ENCODE data around the gene PACRG. TPM values are rescaled to one million over a fixed set of nuclear protein-coding genes. Genes with fewer than 3 reads are reported as not detected.

PACRG gene
- total and polyA plus RNA-seq, 2 of the 8 experiments (the other 6 are each of a cell fraction or from before 2014, with no cell fraction given): 0.44 to 0.54 TPM

- no peaks in the 10 kb centered on the region for H4K20me1 ChIP-seq (replicated peaks in 1 of 2; ENCODE audit: control insufficient read depth in 1 of 2, insufficient read depth in 2 of 2, low read length in 2 of 2)
- no peaks in the 10 kb centered on the region for H3K79me1 ChIP-seq (ENCODE audit: low read depth, low read length)
- H3K23me2 ChIP-seq (ENCODE audit: low read depth, low read length): no peaks in the 10 kb centered on the region
- H3K14ac ChIP-seq (ENCODE audit: insufficient read length): no peak overlapping the region
- no peak overlapping the region for H3K9ac ChIP-seq (replicated peaks in 1 of 4; ENCODE audit: extremely low read depth in 1 of 4, low read depth in 3 of 4, low read length in 3 of 4)
- no peak overlapping the region for H2AK5ac ChIP-seq (ENCODE audit: low read depth, low read length)
- no peak overlapping the region for H3K4me3 ChIP-seq (ENCODE audit: extremely low read depth in 1 of 4, insufficient read depth in 2 of 4, low read depth in 3 of 4, low read length in 4 of 4)
- H2BK15ac ChIP-seq (ENCODE audit: low read length): no peak overlapping the region
- no peaks in the 10 kb centered on the region for H3K9me3 ChIP-seq (ENCODE audit: insufficient read depth in 2 of 2, low read depth in 1 of 2, low read length in 1 of 2)
- no peak overlapping the region for H2BK120ac ChIP-seq (replicated peaks; ENCODE audit: low read depth, low read length)
- H3K36me3 ChIP-seq (ENCODE audit: control insufficient read depth in 2 of 4, insufficient read depth in 4 of 4, low read length in 3 of 4): no peaks in the 10 kb centered on the region
- H2BK20ac ChIP-seq (ENCODE audit: low read length): no peak overlapping the region
- H3K23ac ChIP-seq (ENCODE audit: insufficient read length): no peak overlapping the region
- FAIRE-seq: no peak
- no peaks in the 10 kb centered on the region for H3K79me2 ChIP-seq (ENCODE audit: control insufficient read depth in 1 of 2, insufficient read depth in 2 of 2, low read length in 2 of 2)
- no peak overlapping the region for H2BK12ac ChIP-seq (ENCODE audit: low read depth, low read length)
- H4K8ac ChIP-seq (ENCODE audit: extremely low read depth, insufficient read depth, low read length): no peak overlapping the region
- CTCF ChIA-PET (ENCODE audit: partially characterized antibody): interaction anchor here (0.8 to 3.0 kb wide), 2 partner anchors 18 to 23 kb away, joined by 4 to 17 read pairs; no protein-coding TSS in a partner anchor
- H3K27ac ChIP-seq (ENCODE audit: low read depth, low read length): no peak overlapping the region
- H4K91ac ChIP-seq (replicated peaks; ENCODE audit: insufficient read length, low read length): no peak overlapping the region
- POLR2A ChIA-PET (ENCODE audit: partially characterized antibody): no interaction called here
- no peak for DNase-seq (ENCODE audit: low read depth in 1 of 2, low spot score in 2 of 2)
- no peak overlapping the region for H2BK5ac ChIP-seq (ENCODE audit: low read depth, low read length)
- no peak overlapping the region for H2AFZ ChIP-seq (ENCODE audit: low read length)
- WGBS, 2 experiments (ENCODE audit: extremely low coverage in 1 of 2, insufficient coverage in 1 of 2, insufficient read length in 1 of 2, insufficient replicate concordance in 2 of 2, low coverage in 1 of 2, low lambda C conversion rate in 2 of 2, missing lambda C conversion rate in 1 of 2): 77% methylated on average over 1 of the region's 1 CpG; no CpG with 5 or more reads in 1 of the 2 experiments
- no peak overlapping the region for H3K18ac ChIP-seq (ENCODE audit: extremely low read depth, low read length)
- H3K4me1 ChIP-seq (replicated peaks in 1 of 4; ENCODE audit: control insufficient read depth in 3 of 4, insufficient read depth in 4 of 4, low read length in 3 of 4): no peaks in the 10 kb centered on the region
- H3K4ac ChIP-seq (replicated peaks; ENCODE audit: insufficient read length, low read depth, low read length): no peak overlapping the region
- no peak overlapping the region for H3K56ac ChIP-seq (replicated peaks; ENCODE audit: insufficient read length, low read depth, low read length)
- H3K27me3 ChIP-seq (replicated peaks in 1 of 4; ENCODE audit: control insufficient read depth in 3 of 4, extremely low read depth in 1 of 4, insufficient read depth in 3 of 4, low read length in 3 of 4): no peaks in the 10 kb centered on the region
- no peak overlapping the region for H3K4me2 ChIP-seq (ENCODE audit: insufficient read depth in 1 of 2, low read depth in 2 of 2, low read length in 2 of 2)
- no peak overlapping the region for H4K5ac ChIP-seq (ENCODE audit: insufficient read length, low read depth, low read length)
- TF ChIP-seq BACH1 (IDR thresholded peaks at IDR 0.05; ENCODE audit: low read length): no peak
- no peak for TF ChIP-seq CBX8 (IDR thresholded peaks at IDR 0.05; ENCODE audit: borderline replicate concordance, low read depth, low read length)
- TF ChIP-seq, protein P1, sequence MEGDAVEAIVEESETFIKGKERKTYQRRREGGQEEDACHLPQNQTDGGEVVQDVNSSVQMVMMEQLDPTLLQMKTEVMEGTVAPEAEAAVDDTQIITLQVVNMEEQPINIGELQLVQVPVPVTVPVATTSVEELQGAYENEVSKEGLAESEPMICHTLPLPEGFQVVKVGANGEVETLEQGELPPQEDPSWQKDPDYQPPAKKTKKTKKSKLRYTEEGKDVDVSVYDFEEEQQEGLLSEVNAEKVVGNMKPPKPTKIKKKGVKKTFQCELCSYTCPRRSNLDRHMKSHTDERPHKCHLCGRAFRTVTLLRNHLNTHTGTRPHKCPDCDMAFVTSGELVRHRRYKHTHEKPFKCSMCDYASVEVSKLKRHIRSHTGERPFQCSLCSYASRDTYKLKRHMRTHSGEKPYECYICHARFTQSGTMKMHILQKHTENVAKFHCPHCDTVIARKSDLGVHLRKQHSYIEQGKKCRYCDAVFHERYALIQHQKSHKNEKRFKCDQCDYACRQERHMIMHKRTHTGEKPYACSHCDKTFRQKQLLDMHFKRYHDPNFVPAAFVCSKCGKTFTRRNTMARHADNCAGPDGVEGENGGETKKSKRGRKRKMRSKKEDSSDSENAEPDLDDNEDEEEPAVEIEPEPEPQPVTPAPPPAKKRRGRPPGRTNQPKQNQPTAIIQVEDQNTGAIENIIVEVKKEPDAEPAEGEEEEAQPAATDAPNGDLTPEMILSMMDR (IDR thresholded peaks at IDR 0.05; ENCODE audit: control extremely low read depth in 1 of 3, insufficient read depth in 1 of 3, low read depth in 1 of 3, low read length in 3 of 3): no peak
- no peak for TF ChIP-seq RXRA (IDR thresholded peaks at IDR 0.05; ENCODE audit: insufficient read depth, low read depth, low read length)
- TF ChIP-seq, protein P2, sequence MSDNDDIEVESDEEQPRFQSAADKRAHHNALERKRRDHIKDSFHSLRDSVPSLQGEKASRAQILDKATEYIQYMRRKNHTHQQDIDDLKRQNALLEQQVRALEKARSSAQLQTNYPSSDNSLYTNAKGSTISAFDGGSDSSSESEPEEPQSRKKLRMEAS (IDR thresholded peaks at IDR 0.05): no peak
- no peak for TF ChIP-seq SIX5 (IDR thresholded peaks at IDR 0.05; ENCODE audit: low read depth, low read length)
- TF ChIP-seq SIN3A (conservative IDR thresholded peaks at IDR 0.05 in 1 of 2, IDR thresholded peaks at IDR 0.05 in 1 of 2; ENCODE audit: low read depth in 1 of 2, low read length in 2 of 2): no peak
- no peak for TF ChIP-seq NRF1 (IDR thresholded peaks at IDR 0.05; ENCODE audit: low read depth, low read length)
- no peak for TF ChIP-seq ATF2 (IDR thresholded peaks at IDR 0.05; ENCODE audit: low read length)
- no peak for TF ChIP-seq POLR2A (IDR thresholded peaks at IDR 0.05; ENCODE audit: control extremely low read depth in 1 of 2, low read depth in 2 of 2, low read length in 2 of 2)
Measured at GRCh38 chr6:162889303-162889702, 161.5 kb downstream of the PACRG start.
